Measurements from ENCODE around the gene ITSN1. TPM values are rescaled to one million over a fixed set of nuclear protein-coding genes. Genes with fewer than 3 reads are reported as not detected.

ITSN1 gene
- total RNA-seq, 8 experiments from 2014 or later = 27.8 to 89.0 (median 36.4) TPM

DNA sequence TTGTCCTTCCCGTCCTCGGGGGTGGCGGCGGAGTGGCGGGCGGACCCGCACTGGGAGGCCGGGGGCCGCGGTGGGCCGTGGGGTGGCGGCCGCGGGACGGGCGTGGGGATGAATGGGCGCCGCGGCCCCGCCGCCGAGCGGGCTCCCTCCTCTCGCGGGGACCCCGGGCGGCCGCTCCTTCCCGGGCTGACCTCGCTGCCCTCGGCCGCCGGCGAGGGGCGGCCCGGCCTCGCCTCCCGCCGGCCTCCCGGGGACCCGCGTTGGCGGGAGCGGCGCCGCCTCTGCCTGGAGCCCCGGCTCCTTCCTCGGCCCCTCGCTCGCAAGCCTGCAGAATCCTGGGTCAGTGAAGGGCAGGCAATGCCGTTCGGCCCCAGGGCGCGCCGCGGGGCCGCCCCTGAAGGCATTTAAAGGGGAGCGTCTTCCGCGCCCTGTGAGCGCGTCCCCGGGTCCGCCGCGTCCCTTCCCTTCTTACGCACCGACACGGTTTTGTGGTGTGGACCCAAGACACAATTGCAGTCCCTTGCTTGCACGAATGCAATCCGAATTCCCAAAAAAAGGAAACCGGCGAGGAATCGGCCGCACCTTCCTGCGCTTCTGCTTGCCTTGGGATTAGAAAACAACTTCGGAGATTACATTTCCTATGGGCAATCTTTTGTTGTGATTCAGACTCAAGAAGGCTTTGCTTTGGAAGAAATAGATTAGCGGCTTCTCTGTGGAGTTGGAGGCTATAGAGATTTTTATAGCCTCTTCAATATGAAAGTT is 776 bp downstream of the ITSN1 start:
- ATAC-seq (replicated peaks in 6 of 8) = peak in 3 of 8 experiments; percentile 0 to 7 (median 2)
- Histone ChIP-seq H3K4me3 (peak overlapping the region; percentile 57 to 77 (median 59)), H3K27ac (peak overlapping the region; percentile 75 to 76), H3K4me1 (replicated peaks in 1 of 2) (peaks cover 9 to 11% of the 10 kb centered on the region in 2 donors)
- 0 to 1% (median 0%) methylated on average over 1 to 32 of the region's 78 CpGs; no CpG with 5 or more reads in 4 of the 10 experiments for WGBS, 10 experiments
- in situ Hi-C loops (cut with MboI; ENCODE audit: low pct_unique_long_range_greater_than_20kb in 2 of 9, low sequenced_read_pairs in 9 of 9, unreplicated experiment in 9 of 9) = loop anchor here in 2 of 9 experiments (25.0 kb wide), 1 partner anchor 244 kb away; no protein-coding TSS in a partner anchor

DNA sequence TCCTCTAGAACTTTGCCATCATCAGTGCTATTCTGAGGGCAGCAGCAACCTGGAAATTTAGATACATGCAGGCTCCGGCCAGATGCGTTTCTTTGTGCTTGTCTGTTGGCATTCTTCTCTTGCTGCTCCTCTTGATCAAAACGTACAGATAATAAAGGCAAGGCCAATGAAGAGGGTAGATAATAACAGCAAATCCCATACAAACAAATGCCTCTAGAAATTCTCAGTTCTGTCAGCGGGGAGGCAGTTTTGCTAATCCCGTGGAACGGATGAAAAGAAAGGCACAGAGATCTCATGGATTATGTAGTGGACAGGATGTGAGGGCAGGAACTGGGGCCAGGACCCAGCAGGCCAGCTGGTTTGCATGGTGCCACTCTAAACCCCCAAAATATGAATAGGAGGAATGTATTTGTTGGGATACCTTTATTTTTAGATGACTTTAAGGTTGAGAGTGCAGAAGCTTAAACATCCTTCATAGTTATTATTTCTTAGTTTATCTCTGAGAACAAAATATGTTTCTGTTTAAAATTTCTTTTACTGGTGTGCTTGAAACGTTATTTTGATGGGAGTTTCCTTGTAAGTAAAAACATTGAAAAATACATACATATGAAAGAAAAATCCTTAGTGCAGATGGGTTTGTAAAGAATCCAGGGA is 1.5 kb downstream of the ITSN1 start:
- ATAC-seq (replicated peaks in 6 of 8) = no peak
- H3K4me1 ChIP-seq (replicated peaks in 1 of 2) = peaks cover 9 to 11% of the 10 kb centered on the region in 2 donors
- 0 to 7% (median 1%) methylated on average over 1 to 7 of the region's 7 CpGs for WGBS, 10 experiments
- peak overlapping the region; percentile 57 to 77 (median 59) for H3K4me3 ChIP-seq
- peak overlapping the region in 1 of 2 donors; percentile 76 for H3K27ac ChIP-seq
- in situ Hi-C loops (cut with MboI; ENCODE audit: low pct_unique_long_range_greater_than_20kb in 2 of 9, low sequenced_read_pairs in 9 of 9, unreplicated experiment in 9 of 9) = loop anchor here in 2 of 9 experiments (25.0 kb wide), 1 partner anchor 244 kb away; no protein-coding TSS in a partner anchor

DNA sequence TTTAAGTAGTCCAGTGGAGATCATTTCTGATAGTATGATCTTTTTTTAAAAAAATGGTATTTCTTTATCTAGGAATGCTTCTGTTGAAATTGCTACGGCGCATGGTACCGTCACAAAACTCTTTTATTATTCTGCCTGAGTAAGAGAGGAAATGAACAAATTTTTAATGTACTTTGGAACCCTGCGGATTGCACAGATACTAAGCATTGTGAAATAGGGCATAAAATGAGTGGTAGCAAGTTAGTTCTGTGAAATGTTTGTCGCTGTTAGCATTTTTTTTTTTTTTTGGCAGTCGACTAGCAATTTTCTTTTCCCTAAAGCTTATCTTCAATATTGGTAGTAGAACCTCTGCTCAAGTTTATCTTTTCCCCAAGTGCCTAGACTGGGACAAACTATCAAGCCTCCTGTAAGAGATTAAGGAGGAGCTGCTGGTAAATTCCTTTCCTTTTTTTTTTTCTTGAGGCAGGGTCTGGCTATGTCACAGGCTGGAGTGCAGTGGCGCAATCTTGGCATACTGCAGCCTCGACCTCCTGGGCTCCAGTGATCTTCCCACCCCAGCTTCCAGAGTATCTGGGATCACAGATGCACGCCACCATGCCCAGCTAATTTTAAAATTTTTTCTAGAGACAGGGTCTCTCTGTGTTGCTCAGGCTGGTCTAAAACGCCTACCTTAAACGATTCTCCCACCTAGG is 2.2 kb downstream of the ITSN1 start:
- Histone ChIP-seq H3K4me3 (peak overlapping the region; percentile 57 to 77 (median 59)), H3K4me1 (replicated peaks in 1 of 2) (peaks cover 9 to 11% of the 10 kb centered on the region in 2 donors), H3K27ac (no peak overlapping the region)
- WGBS, 10 experiments = 29 to 75% (median 51%) methylated on average over 2 to 11 of the region's 11 CpGs
- in situ Hi-C loops (cut with MboI; ENCODE audit: low pct_unique_long_range_greater_than_20kb in 2 of 9, low sequenced_read_pairs in 9 of 9, unreplicated experiment in 9 of 9) = loop anchor here in 2 of 9 experiments (25.0 kb wide), 1 partner anchor 243 kb away; no protein-coding TSS in a partner anchor
- ATAC-seq (replicated peaks in 6 of 8) = no peak

DNA sequence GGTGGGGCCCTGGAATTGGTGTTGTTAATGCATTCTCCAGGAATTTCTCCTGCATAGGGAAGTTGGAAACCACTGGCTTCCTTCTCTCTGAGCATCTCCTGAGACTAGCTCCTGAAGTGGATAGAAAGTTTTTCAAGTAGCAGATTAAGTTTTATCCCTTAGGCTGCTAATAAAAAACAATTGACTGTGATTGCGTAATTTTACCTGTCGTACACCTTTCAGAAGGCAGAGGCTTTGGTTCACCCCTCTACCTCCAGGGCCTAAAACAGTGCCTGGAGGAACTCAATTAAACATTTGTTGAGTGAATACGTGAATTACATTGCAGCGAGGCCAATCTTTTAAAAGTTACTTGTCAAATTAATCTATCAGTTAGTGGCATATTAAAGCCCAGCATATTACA is 3.4 kb downstream of the ITSN1 start:
- Histone ChIP-seq H3K4me3 (no peak overlapping the region), H3K4me1 (replicated peaks in 1 of 2) (peaks cover 7 to 9% of the 10 kb centered on the region in 2 donors), H3K27ac (no peak overlapping the region)
- in situ Hi-C loops (cut with MboI; ENCODE audit: low pct_unique_long_range_greater_than_20kb in 2 of 9, low sequenced_read_pairs in 9 of 9, unreplicated experiment in 9 of 9) = loop anchor here in 2 of 9 experiments (25.0 kb wide), 1 partner anchor 242 kb away; no protein-coding TSS in a partner anchor
- WGBS, 10 experiments = 60 to 100% (median 96%) methylated on average over 1 to 4 of the region's 4 CpGs; no CpG with 5 or more reads in 2 of the 10 experiments
- ATAC-seq (replicated peaks in 6 of 8) = no peak

DNA sequence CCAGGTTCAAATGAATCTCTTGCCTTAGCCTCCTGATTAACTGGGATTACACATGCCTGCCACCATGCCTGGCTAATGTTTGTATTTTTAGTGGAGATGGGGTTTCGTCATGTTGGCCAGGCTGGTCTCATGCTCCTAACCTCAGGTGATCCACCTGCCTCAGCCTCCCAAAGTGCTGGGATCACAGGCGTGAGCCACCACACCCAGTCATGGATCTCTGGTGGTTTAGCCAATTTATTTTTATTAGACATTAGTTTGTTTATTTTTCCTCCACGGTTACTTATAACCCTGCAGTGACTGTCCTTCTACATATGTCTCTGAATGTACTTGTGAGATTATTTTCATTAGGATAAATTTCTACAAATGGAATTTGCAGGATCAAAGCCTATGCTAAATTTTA is 5.3 kb downstream of the ITSN1 start:
- Histone ChIP-seq H3K27ac (no peak overlapping the region), H3K4me1 (replicated peaks in 1 of 2) (peaks cover 7 to 14% of the 10 kb centered on the region in 2 donors), H3K4me3 (no peak overlapping the region)
- ATAC-seq (replicated peaks in 6 of 8) = no peak
- WGBS, 10 experiments = 80 to 100% (median 100%) methylated on average over 1 to 3 of the region's 3 CpGs; no CpG with 5 or more reads in 1 of the 10 experiments
- in situ Hi-C loops (cut with MboI; ENCODE audit: low pct_unique_long_range_greater_than_20kb in 2 of 9, low sequenced_read_pairs in 9 of 9, unreplicated experiment in 9 of 9) = loop anchor here in 2 of 9 experiments (25.0 kb wide), 1 partner anchor 240 kb away; no protein-coding TSS in a partner anchor

DNA sequence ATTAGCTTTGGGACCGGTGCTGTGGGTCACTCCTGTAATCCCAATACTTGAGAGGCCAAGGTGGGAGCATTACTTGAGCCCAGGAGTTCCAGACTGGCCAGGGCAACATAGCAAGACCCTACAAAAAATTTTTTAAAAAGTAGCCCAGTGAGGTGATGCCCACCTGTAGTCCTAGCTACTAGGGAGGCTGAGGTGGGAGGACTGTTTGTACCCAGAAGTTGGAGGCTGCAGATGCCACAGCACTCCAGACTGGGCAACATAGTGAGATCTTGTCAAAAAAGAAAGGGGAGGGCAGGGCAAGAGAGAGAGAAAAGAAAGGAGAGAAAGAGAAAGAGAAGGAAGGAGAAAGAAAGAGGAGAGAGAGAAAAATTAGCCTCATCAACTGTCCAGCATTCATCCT is 6.3 kb downstream of the ITSN1 start:
- H3K27ac ChIP-seq = no peak overlapping the region
- H3K4me3 ChIP-seq = no peak overlapping the region
- ATAC-seq (replicated peaks in 6 of 8) = no peak
- in situ Hi-C loops (cut with MboI; ENCODE audit: low pct_unique_long_range_greater_than_20kb in 2 of 9, low sequenced_read_pairs in 9 of 9, unreplicated experiment in 9 of 9) = loop anchor here in 2 of 9 experiments (25.0 kb wide), 1 partner anchor 239 kb away; no protein-coding TSS in a partner anchor
- 100% methylated on average over 1 of the region's 1 CpG; no CpG with 5 or more reads in 6 of the 10 experiments for WGBS, 10 experiments
- H3K4me1 ChIP-seq (replicated peaks in 1 of 2) = peaks cover 7 to 14% of the 10 kb centered on the region in 2 donors

DNA sequence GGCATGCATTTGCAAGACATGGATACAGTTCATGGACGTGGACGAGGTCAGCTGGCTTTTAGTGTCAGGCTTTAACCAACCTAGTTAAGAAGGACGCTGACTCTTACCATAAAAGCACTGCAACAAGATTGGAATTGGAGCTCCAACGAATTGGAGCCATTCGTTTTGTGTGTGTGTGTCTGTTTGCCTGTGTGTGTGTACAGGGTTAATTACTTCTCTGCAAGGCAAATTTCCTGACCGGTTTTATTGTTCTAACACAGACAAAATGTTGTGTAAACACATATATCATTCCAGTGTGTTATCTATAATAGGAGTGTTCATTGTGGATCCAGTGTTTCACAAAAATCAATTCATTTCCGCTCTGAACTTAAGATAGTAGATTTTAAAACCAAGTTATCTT is 7.9 kb downstream of the ITSN1 start:
- Histone ChIP-seq H3K4me3 (no peak overlapping the region), H3K4me1 (replicated peaks in 1 of 2) (peaks cover 0 to 7% of the 10 kb centered on the region in 2 donors), H3K27ac (no peak overlapping the region)
- no peak for ATAC-seq (replicated peaks in 6 of 8)
- in situ Hi-C loops (cut with MboI; ENCODE audit: low pct_unique_long_range_greater_than_20kb in 2 of 9, low sequenced_read_pairs in 9 of 9, unreplicated experiment in 9 of 9) = loop anchor here in 1 of 9 experiments (25.0 kb wide), 1 partner anchor 237 kb away; no protein-coding TSS in a partner anchor
- WGBS, 10 experiments = 61 to 100% (median 77%) methylated on average over 1 to 7 of the region's 7 CpGs; no CpG with 5 or more reads in 1 of the 10 experiments

DNA sequence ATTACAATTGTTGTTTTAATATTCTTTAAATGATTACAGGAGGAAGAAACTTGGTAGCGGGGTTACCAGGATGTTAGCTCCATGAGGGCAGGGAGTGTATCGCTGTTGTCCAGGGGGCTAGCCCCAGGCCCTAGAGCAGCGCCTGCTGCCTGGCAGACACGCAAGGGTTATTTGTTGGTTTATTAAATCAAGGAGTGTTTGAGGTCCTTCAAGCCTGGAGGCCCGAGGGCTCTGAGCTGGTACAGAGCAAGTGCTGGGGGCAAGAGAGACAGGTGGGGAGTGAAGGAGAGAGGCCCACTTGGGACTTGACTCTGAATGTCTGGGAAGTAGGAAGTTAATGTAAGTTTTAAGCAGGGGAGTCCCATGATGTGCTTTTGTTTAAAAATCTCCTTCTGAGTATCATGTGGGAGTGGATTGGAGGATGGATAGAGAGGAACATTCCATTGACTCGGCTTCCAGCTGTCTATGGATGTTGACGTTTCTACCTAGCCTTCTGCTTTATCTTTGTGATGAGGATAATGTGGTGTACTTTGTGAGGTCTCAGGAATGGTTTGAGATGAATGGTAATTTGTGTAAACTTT is 8.7 kb downstream of the ITSN1 start:
- WGBS, 10 experiments = 37 to 100% (median 75%) methylated on average over 1 to 7 of the region's 7 CpGs
- peak in 2 of 8 experiments; percentile 18 to 62 for ATAC-seq (replicated peaks in 6 of 8)
- in situ Hi-C loops (cut with MboI; ENCODE audit: low pct_unique_long_range_greater_than_20kb in 2 of 9, low sequenced_read_pairs in 9 of 9, unreplicated experiment in 9 of 9) = loop anchor here in 1 of 9 experiments (25.0 kb wide), 1 partner anchor 236 kb away; no protein-coding TSS in a partner anchor
- Histone ChIP-seq H3K4me3 (no peak overlapping the region), H3K27ac (no peak overlapping the region), H3K4me1 (replicated peaks in 1 of 2) (peaks cover 0 to 5% of the 10 kb centered on the region in 2 donors)

DNA sequence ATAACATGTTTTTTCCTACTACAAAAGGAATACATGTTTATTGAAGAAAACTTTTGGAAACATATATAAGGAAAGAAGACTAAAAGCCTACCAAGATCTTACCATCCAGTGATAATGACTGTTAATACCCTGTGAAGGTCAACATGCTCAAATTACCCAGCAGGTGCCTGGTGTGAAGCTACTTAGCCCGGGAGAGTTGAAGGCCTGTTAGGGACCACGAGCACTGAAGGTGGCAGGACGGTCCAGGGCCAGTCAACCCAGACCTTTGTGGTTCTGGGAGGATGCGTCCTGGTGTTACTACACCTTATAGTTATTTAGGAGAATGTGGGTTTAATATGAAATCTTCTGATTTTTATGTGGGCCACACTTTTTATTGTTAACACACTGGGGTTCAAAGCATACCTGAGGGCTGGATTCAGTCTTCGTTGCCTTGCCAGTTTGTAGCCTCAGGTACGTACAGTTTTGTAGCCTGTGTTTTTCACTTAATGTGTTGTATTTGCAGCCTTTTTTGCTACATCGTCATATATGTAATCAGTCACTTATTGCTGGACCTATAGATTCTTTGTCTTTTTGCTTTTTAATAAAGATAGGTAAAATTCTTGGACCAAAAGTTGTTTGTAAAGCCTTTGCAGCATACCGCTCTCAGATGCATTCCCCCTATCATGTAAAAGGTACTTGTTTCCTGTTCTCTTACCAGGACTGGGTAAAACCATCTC is 9.8 kb downstream of the ITSN1 start:
- H3K27ac ChIP-seq = no peak overlapping the region
- WGBS, 10 experiments = 72 to 100% (median 90%) methylated on average over 1 to 8 of the region's 8 CpGs
- H3K4me3 ChIP-seq = no peak overlapping the region
- ATAC-seq (replicated peaks in 6 of 8) = no peak
- in situ Hi-C loops (cut with MboI; ENCODE audit: low pct_unique_long_range_greater_than_20kb in 2 of 9, low sequenced_read_pairs in 9 of 9, unreplicated experiment in 9 of 9) = loop anchor here in 1 of 9 experiments (25.0 kb wide), 1 partner anchor 235 kb away; no protein-coding TSS in a partner anchor
- peaks cover 0 to 5% of the 10 kb centered on the region in 2 donors for H3K4me1 ChIP-seq (replicated peaks in 1 of 2)

DNA sequence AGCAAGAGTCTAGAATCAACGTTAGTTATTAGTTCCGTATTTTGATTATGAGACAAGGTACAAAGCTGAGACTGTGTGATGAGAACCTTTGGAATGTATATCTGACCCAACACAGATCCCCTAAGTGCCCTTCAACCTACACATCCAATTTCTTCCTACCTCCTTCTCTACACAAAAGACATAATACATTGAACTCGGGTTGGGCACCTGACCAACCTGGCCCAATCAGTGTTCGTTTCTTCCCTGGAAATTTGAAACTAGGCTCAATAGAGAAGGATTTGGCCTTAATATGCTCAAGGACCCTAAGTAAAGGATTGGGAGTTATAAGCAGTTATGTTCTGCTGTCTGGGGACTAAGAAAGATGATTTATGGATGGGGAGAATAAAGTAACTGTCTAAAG is 12.1 kb downstream of the ITSN1 start:
- no peak overlapping the region for H3K27ac ChIP-seq
- H3K4me3 ChIP-seq = no peak overlapping the region
- H3K4me1 ChIP-seq (replicated peaks in 1 of 2) = peaks cover 0 to 5% of the 10 kb centered on the region in 2 donors
- in situ Hi-C loops (cut with MboI; ENCODE audit: low pct_unique_long_range_greater_than_20kb in 2 of 9, low sequenced_read_pairs in 9 of 9, unreplicated experiment in 9 of 9) = loop anchor here in 1 of 9 experiments (25.0 kb wide), 1 partner anchor 233 kb away; no protein-coding TSS in a partner anchor
- 65 to 100% (median 90%) methylated on average over 1 to 4 of the region's 4 CpGs; no CpG with 5 or more reads in 3 of the 10 experiments for WGBS, 10 experiments
- ATAC-seq (replicated peaks in 6 of 8) = no peak

DNA sequence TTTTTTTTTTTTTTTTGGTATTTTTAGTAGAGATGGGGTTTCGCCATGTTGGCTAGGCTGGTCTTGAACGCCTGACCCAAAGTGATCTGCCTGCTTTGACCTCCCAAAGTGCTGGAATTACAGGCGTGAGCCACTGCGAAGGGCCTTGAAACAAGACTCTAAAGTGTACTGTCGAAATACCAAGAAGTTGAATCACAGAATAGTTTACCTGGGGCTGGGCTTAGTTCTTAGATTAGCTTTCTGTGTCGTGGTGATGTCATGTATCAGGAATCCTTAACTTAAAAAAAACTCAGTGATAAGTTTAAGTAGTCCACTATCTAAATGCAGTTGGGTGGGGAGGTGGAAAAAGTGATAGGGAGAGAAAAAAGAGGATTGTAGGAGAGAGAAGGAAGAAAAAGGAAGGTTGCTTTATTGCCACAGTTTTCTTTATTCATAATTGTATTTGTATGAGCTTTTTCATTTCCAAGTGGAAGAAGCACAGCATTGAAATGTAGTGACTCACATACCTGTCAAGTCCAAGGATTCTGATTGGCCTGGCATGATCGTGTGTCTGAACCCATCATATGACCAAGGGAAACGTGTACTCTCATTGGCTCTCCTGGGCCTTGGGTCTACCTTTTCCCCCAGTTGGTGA is 13.4 kb downstream of the ITSN1 start:
- 0 to 95% (median 84%) methylated on average over 1 to 8 of the region's 8 CpGs; no CpG with 5 or more reads in 1 of the 10 experiments for WGBS, 10 experiments
- ATAC-seq (replicated peaks in 6 of 8) = peak in 3 of 8 experiments; percentile 32 to 78 (median 41)
- Histone ChIP-seq H3K4me3 (no peak overlapping the region), H3K27ac (no peak overlapping the region), H3K4me1 (replicated peaks in 1 of 2) (peaks cover 0 to 5% of the 10 kb centered on the region in 2 donors)
- in situ Hi-C loops (cut with MboI; ENCODE audit: low pct_unique_long_range_greater_than_20kb in 2 of 9, low sequenced_read_pairs in 9 of 9, unreplicated experiment in 9 of 9) = loop anchor here in 1 of 9 experiments (25.0 kb wide), 1 partner anchor 232 kb away; no protein-coding TSS in a partner anchor
